ENCODE measurements around the gene BID. TPM values are rescaled to one million over a fixed set of nuclear protein-coding genes. Genes with fewer than 3 reads are reported as not detected.

BID gene
- total and polyA plus RNA-seq, 2 of the 4 experiments (the other 2 are of a cell fraction) = 69.5 to 240 TPM

- peak overlapping the region; percentile 60 for H2BK5ac ChIP-seq (ENCODE audit: low read depth, low read length, poor library complexity, severe bottlenecking)
- DNase-seq = peak; percentile 55
- no peaks in the 10 kb centered on the region for H4K20me1 ChIP-seq (ENCODE audit: insufficient read depth, low read length)
- BruUV-seq (replicated peaks) = no TSS peak
- no peak overlapping the region for H3K4me3 ChIP-seq (ENCODE audit: insufficient read depth, low read depth, low read length)
- no peak overlapping the region for H2AFZ ChIP-seq (replicated peaks; ENCODE audit: low read length, poor library complexity)
- no peaks in the 10 kb centered on the region for H3K9me3 ChIP-seq (ENCODE audit: control insufficient read depth, insufficient read depth, low read length)
- H3K4me2 ChIP-seq (ENCODE audit: low read depth, low read length) = no peak overlapping the region
- POLR2A ChIA-PET (ENCODE audit: unreplicated experiment) = no interaction called here
- no peak overlapping the region for H2AK9ac ChIP-seq (replicated peaks; ENCODE audit: low read depth, low read length, poor library complexity)
- no peak overlapping the region for H4K8ac ChIP-seq (ENCODE audit: low read depth in 2 of 2, low read length in 2 of 2)
- in situ Hi-C loops (cut with MboI; ENCODE audit: low sequenced_read_pairs) (no loop called here), dilution Hi-C loops (cut with HindIII; ENCODE audit: low sequenced_read_pairs, unreplicated experiment) (no loop called here), intact Hi-C loops (cut with micrococcal nuclease) (no loop called here)
- no peak overlapping the region for H3K4ac ChIP-seq (ENCODE audit: low read depth, low read length)
- H3K36me3 ChIP-seq (ENCODE audit: control insufficient read depth, insufficient read depth, low read length) = peaks cover 5% of the 10 kb centered on the region
- no peak overlapping the region for H4K5ac ChIP-seq (ENCODE audit: low read depth, low read length)
- H3K14ac ChIP-seq (replicated peaks; ENCODE audit: low read depth, low read length) = no peak overlapping the region
- ATAC-seq (ENCODE audit: low read depth) = no peak
- CTCF ChIA-PET = no interaction called here
- peaks cover 0 to 24% of the 10 kb centered on the region in 2 experiments for H3K79me1 ChIP-seq (ENCODE audit: low read depth in 1 of 2, low read length in 2 of 2)
- H3K9me1 ChIP-seq (ENCODE audit: insufficient read depth, low read length) = 0 out of 2 replicates have a peak, but pooled peaks cover 2% of the 10 kb centered on the region
- H3K9ac ChIP-seq (ENCODE audit: low read depth, low read length) = no peak overlapping the region
- no peak overlapping the region for H2BK120ac ChIP-seq (ENCODE audit: low read depth, low read length)
- H2BK15ac ChIP-seq (ENCODE audit: low read depth, low read length) = no peak overlapping the region; the same call in 2 of the 3 replicates
- TF ChIP-seq CEBPB (IDR thresholded peaks at IDR 0.05; ENCODE audit: low read depth, low read length) (peak; percentile 11; the same call in 1 of the 2 replicates), BHLHE40 (IDR thresholded peaks at IDR 0.05; ENCODE audit: low read depth, low read length) (no peak)
- no peak overlapping the region for H2BK20ac ChIP-seq (ENCODE audit: low read depth, low read length)
- no peak overlapping the region for H4K91ac ChIP-seq (ENCODE audit: insufficient read depth, low read depth, low read length)
- H3K27ac ChIP-seq (ENCODE audit: insufficient read depth, low read length) = peak overlapping the region; percentile 69; the same call in 1 of the 2 replicates
- no peaks in the 10 kb centered on the region for H3K27me3 ChIP-seq (ENCODE audit: control insufficient read depth, insufficient read depth, low read length)
- H3K56ac ChIP-seq (ENCODE audit: extremely low read depth, insufficient read depth, low read length) = no peak overlapping the region
- no peak overlapping the region for H3K18ac ChIP-seq (ENCODE audit: low read depth, low read length)
- H2AK5ac ChIP-seq (ENCODE audit: low read depth, low read length) = no peak overlapping the region
- H3K23ac ChIP-seq (ENCODE audit: low read depth, low read length) = no peak overlapping the region
- H3K4me1 ChIP-seq (ENCODE audit: control insufficient read depth, insufficient read depth, low read length) = peaks cover 4% of the 10 kb centered on the region
- 100% methylated on average over 2 of the region's 2 CpGs; no CpG with 5 or more reads in 1 of the 2 experiments for WGBS, 2 experiments (ENCODE audit: extremely low coverage in 2 of 2, insufficient read length in 1 of 2)
Measured at GRCh38 chr22:17703811-17704210, 70.5 kb downstream of the BID start.
